ENCODE data around the gene BATF.

- no peak for TF ChIP-seq EZH2 (IDR thresholded peaks at IDR 0.05)
- TF ChIP-seq POLR2AphosphoS5 (IDR thresholded peaks at IDR 0.05; ENCODE audit: borderline replicate concordance, low read depth, low read length): no peak
Observed at GRCh38 chr14:75531660-75532317, 9.5 kb downstream of the BATF start.

Data from SK-N-MC (cell line).